ENCODE results near the gene PLAGL2.
"Not testable (repeated sequence)": the region's sequence is repeated elsewhere in the genome, so short reads cannot be mapped to it uniquely, and the experiment has no call there.

The PLAGL2 gene

GRCh38 chr20:32207626-32208498, at the start of gene PLAGL2, which contains the start of gene POFUT1:
Gene PLAGL2 (minus strand): TSS chr20:32207743. CDS start chr20:32202178, 5,565 bp downstream.
Gene POFUT1 (plus strand): TSS chr20:32207880. CDS start chr20:32207942, 62 bp downstream.
- peak; percentile 88 for DNase-seq (ENCODE audit: low spot score)

- no peak for DNase-seq (ENCODE audit: low spot score)
Measured at GRCh38 chr20:32252189-32252588, 44.6 kb upstream of the PLAGL2 start.

GRCh38 chr20:32251470-32251869, 43.9 kb upstream of the PLAGL2 start:
- DNase-seq (ENCODE audit: low spot score) = no peak

- DNase-seq (ENCODE audit: low spot score) = no peak
Measured at GRCh38 chr20:32249030-32249738, 41.6 kb upstream of the PLAGL2 start.

GRCh38 chr20:32248043-32248442, 40.5 kb upstream of the PLAGL2 start:
- DNase-seq (ENCODE audit: low spot score) = no peak

GRCh38 chr20:32246208-32246607, 38.7 kb upstream of the PLAGL2 start:
- DNase-seq (ENCODE audit: low spot score) = not testable (repeated sequence)

- no peak for DNase-seq (ENCODE audit: low spot score)
Measured at GRCh38 chr20:32244959-32245358, 37.4 kb upstream of the PLAGL2 start.

- no peak for DNase-seq (ENCODE audit: low spot score)
Measured at GRCh38 chr20:32244150-32244823, 36.7 kb upstream of the PLAGL2 start.

GRCh38 chr20:32241807-32242206, 34.3 kb upstream of the PLAGL2 start:
- DNase-seq (ENCODE audit: low spot score) = no peak

- DNase-seq (ENCODE audit: low spot score) = no peak
Measured at GRCh38 chr20:32240205-32240604, 32.7 kb upstream of the PLAGL2 start.

GRCh38 chr20:32238483-32239425, 31.2 kb upstream of the PLAGL2 start:
- DNase-seq (ENCODE audit: low spot score) = no peak

- no peak for DNase-seq (ENCODE audit: low spot score)
Measured at GRCh38 chr20:32237419-32237818, 29.9 kb upstream of the PLAGL2 start.

GRCh38 chr20:32236819-32237218, 29.3 kb upstream of the PLAGL2 start:
- DNase-seq (ENCODE audit: low spot score) = no peak

GRCh38 chr20:32236048-32236533, 28.5 kb upstream of the PLAGL2 start:
- DNase-seq (ENCODE audit: low spot score) = no peak

GRCh38 chr20:32235331-32236047, 27.9 kb upstream of the PLAGL2 start:
- no peak for DNase-seq (ENCODE audit: low spot score)

GRCh38 chr20:32234135-32234808, 26.7 kb upstream of the PLAGL2 start:
- peak; percentile 21 for DNase-seq (ENCODE audit: low spot score)

- no peak for DNase-seq (ENCODE audit: low spot score)
Measured at GRCh38 chr20:32233286-32233685, 25.7 kb upstream of the PLAGL2 start.

GRCh38 chr20:32232326-32232886, 24.9 kb upstream of the PLAGL2 start:
- no peak for DNase-seq (ENCODE audit: low spot score)

- DNase-seq (ENCODE audit: low spot score) = peak; percentile 50
Measured at GRCh38 chr20:32231847-32232246, 24.3 kb upstream of the PLAGL2 start.

GRCh38 chr20:32231245-32231644, 23.7 kb upstream of the PLAGL2 start:
- DNase-seq (ENCODE audit: low spot score) = no peak

Measured in Ammon's horn (tissue), 1 donor.